Adrenal gland (tissue), 5 donors: ENCODE data around the gene RNF214.

Experiments used
- CTCF ChIP-seq, 6 experiments: fragments of 450-650 bp in 4 of 6; fragments of 200-600 bp in 2 of 6; sonication (generic) in 1 of 6; IDR thresholded peaks; 1 replicate in 5 of 6; 2 replicates in 1 of 6; pipeline versions ENCODE4 v1.5.1 to v1.8.0; 2016 to 2021; ENCODE audit warnings: antibody characterized with exemption in 6 of 6, mild to moderate bottlenecking in 2 of 6, moderate library complexity in 1 of 6
- POLR2A ChIP-seq, 2 donors: fragments of 450-650 bp; IDR thresholded peaks; one replicate each; pipeline ENCODE4 v1.6.1; 2017; ENCODE audit warnings: antibody characterized with exemption in 2 of 2, mild to moderate bottlenecking in 2 of 2, moderate library complexity in 1 of 2
- donor health status: DM: no; HTN: no; CAD: no.

DNA sequence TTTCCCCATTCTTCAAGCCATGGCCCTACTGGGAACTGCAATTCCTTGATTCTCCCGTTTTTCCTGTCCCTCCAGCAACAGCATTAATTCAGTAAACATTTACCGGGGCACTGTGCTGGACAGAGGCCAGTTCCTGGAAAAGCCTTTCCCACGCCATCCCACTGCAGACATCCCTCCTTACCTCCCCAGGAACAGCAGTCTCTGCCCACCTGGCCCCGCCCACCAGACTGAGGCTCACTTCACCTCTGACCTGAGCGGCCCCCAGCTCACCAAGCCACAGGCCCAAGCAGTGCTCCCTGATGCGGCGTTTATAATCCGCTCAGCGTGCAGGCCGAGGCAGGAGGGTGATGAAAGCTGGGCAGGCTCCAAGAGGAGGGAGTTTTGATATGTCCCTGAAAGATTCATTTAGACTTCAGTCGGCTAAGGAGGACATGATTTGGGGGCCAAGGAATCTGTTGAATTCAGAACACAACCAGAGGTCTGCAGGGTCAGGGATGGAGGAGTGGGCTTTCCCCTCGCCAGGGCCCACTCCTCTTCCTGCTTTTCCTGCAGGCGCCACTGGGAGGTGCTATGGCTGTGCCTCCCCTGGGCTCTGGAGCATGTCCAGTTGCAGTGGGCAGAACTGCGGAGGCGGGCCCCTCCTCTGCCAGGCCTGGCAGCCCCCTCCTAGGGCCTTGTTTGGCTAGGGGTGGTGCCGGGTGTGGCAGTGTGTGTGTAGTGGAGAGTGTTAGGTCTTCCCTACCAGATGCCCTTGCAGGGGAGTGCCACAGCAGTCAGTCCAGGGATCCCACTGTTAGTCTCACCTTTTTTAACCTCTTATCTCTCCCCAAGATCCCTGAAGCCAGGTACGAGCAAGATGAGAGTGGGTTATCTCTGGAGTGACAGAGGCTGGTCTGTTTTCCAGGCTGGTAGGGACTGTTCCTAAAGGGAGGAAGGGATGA, 34.7 kb upstream of the RNF214 start:
- TF ChIP-seq CTCF (IDR thresholded peaks at IDR 0.05) (peak in 5 of 6 experiments; percentile 3 to 37 (median 30)), POLR2A (IDR thresholded peaks at IDR 0.05) (no peak)
